SK-N-MC (cell line): Measurements from ENCODE around the gene MPPED2.

Experiments used
- DNase-seq: peaks from one replicate; pipeline ENCODE4 v3.0.0-alpha.2; 2011; ENCODE audit warnings: low read depth, low spot score
- H3K27ac ChIP-seq: fragments of 200-600 bp; sonication (generic); 2 replicates; pipeline ENCODE4 v1.5.1; 2016; ENCODE audit warnings: mixed run types
- H3K36me3 ChIP-seq: fragments of 200-600 bp; sonication (generic); 2 replicates; pipeline ENCODE4 v1.6.1; 2017; ENCODE audit warnings: antibody characterized with exemption, low read length, mixed read lengths; ENCODE audit not compliant: insufficient read depth
- H3K4me3 ChIP-seq: fragments of 200-600 bp; sonication (generic); 2 replicates; pipeline ENCODE4 v1.5.1; 2016
- H3K9ac ChIP-seq: fragments of 200-600 bp; sonication (generic); 2 replicates; pipeline ENCODE4 v1.8.0; 2017; ENCODE audit warnings: mixed run types, mixed read lengths; ENCODE audit not compliant: insufficient read length
- H3K9me3 ChIP-seq: fragments of 200-600 bp; sonication (generic); 2 replicates; pipeline ENCODE4 v1.6.1; 2017; ENCODE audit warnings: low read depth, mild to moderate bottlenecking, antibody characterized with exemption, low read length, moderate library complexity, mixed read lengths
- EZH2 ChIP-seq: fragments of 200-600 bp; sonication (generic); IDR thresholded peaks from one replicate; pipeline ENCODE4 v1.6.1; 2017; ENCODE audit warnings: antibody characterized with exemption
- FOXP2 ChIP-seq: optimal IDR thresholded peaks from 2 replicates; pipeline ENCODE3; 2011; ENCODE audit warnings: mild to moderate bottlenecking, moderate library complexity; ENCODE audit not compliant: insufficient read depth; ENCODE audit errors: extremely low read length, control extremely low read depth
- POLR2AphosphoS5 ChIP-seq: IDR thresholded peaks from 2 replicates; pipeline ENCODE4 v1.6.1; 2012; ENCODE audit warnings: mild to moderate bottlenecking, low read depth, low read length, borderline replicate concordance

The MPPED2 gene

GRCh38 chr11:30582726-30583125 lies 3.4 kb downstream of the MPPED2 start:
- TF ChIP-seq EZH2 (no peak), FOXP2 (no peak), POLR2AphosphoS5 (no peak)
- H3K9ac ChIP-seq: no peak overlapping the region
- no peak for DNase-seq
- no peaks in the 10 kb centered on the region for H3K36me3 ChIP-seq
- no peak overlapping the region for H3K4me3 ChIP-seq
- H3K27ac ChIP-seq: no peak overlapping the region
- H3K9me3 ChIP-seq: no peaks in the 10 kb centered on the region

GRCh38 chr11:30581675-30582074 lies 4.5 kb downstream of the MPPED2 start:
- H3K27ac ChIP-seq: no peak overlapping the region
- H3K36me3 ChIP-seq: no peaks in the 10 kb centered on the region
- no peak for DNase-seq
- H3K9me3 ChIP-seq: no peaks in the 10 kb centered on the region
- TF ChIP-seq POLR2AphosphoS5 (no peak), FOXP2 (no peak), EZH2 (no peak)
- no peak overlapping the region for H3K4me3 ChIP-seq
- H3K9ac ChIP-seq: no peak overlapping the region

- TF ChIP-seq EZH2: no peak
- TF ChIP-seq POLR2AphosphoS5: no peak
- TF ChIP-seq FOXP2: no peak
- DNase-seq: no peak
- H3K4me3 ChIP-seq: no peak overlapping the region
- H3K27ac ChIP-seq: no peak overlapping the region
- no peak overlapping the region for H3K9ac ChIP-seq
- H3K9me3 ChIP-seq: no peaks in the 10 kb centered on the region
- H3K36me3 ChIP-seq: no peaks in the 10 kb centered on the region
These were observed 5.6 kb downstream of the MPPED2 start for GRCh38 chr11:30580573-30580972.

- Histone ChIP-seq H3K36me3 (no peaks in the 10 kb centered on the region), H3K27ac (no peak overlapping the region), H3K4me3 (no peak overlapping the region), H3K9ac (no peak overlapping the region), H3K9me3 (no peaks in the 10 kb centered on the region)
- no peak for DNase-seq
- TF ChIP-seq POLR2AphosphoS5 (no peak), EZH2 (no peak), FOXP2 (no peak)
These were observed 6.6 kb downstream of the MPPED2 start for GRCh38 chr11:30579415-30580175.

GRCh38 chr11:30578406-30578805 lies 7.7 kb downstream of the MPPED2 start:
- Histone ChIP-seq H3K36me3 (no peaks in the 10 kb centered on the region), H3K9ac (no peak overlapping the region), H3K4me3 (no peak overlapping the region), H3K27ac (no peak overlapping the region), H3K9me3 (no peaks in the 10 kb centered on the region)
- DNase-seq: no peak
- no peak for TF ChIP-seq FOXP2
- no peak for TF ChIP-seq EZH2
- TF ChIP-seq POLR2AphosphoS5: no peak

- H3K9ac ChIP-seq: no peak overlapping the region
- no peak overlapping the region for H3K27ac ChIP-seq
- no peaks in the 10 kb centered on the region for H3K36me3 ChIP-seq
- no peak for DNase-seq
- no peak overlapping the region for H3K4me3 ChIP-seq
- no peak for TF ChIP-seq POLR2AphosphoS5
- no peak for TF ChIP-seq EZH2
- no peak for TF ChIP-seq FOXP2
- no peaks in the 10 kb centered on the region for H3K9me3 ChIP-seq
These were observed 12.2 kb downstream of the MPPED2 start for GRCh38 chr11:30573951-30574350.

GRCh38 chr11:30568931-30569330 lies 17.2 kb downstream of the MPPED2 start:
- no peaks in the 10 kb centered on the region for H3K36me3 ChIP-seq
- no peak for TF ChIP-seq EZH2
- no peak for TF ChIP-seq FOXP2
- TF ChIP-seq POLR2AphosphoS5: no peak
- no peak overlapping the region for H3K4me3 ChIP-seq
- H3K27ac ChIP-seq: no peak overlapping the region
- no peaks in the 10 kb centered on the region for H3K9me3 ChIP-seq
- no peak overlapping the region for H3K9ac ChIP-seq
- no peak for DNase-seq

- H3K9ac ChIP-seq: no peak overlapping the region
- TF ChIP-seq FOXP2 (no peak), POLR2AphosphoS5 (no peak), EZH2 (no peak)
- H3K27ac ChIP-seq: no peak overlapping the region
- no peaks in the 10 kb centered on the region for H3K36me3 ChIP-seq
- H3K9me3 ChIP-seq: no peaks in the 10 kb centered on the region
- no peak overlapping the region for H3K4me3 ChIP-seq
- no peak for DNase-seq
These were observed 18.5 kb downstream of the MPPED2 start for GRCh38 chr11:30567644-30568043.

GRCh38 chr11:30567120-30567519 lies 19.0 kb downstream of the MPPED2 start:
- Histone ChIP-seq H3K36me3 (no peaks in the 10 kb centered on the region), H3K9me3 (no peaks in the 10 kb centered on the region), H3K4me3 (no peak overlapping the region), H3K27ac (no peak overlapping the region), H3K9ac (no peak overlapping the region)
- TF ChIP-seq POLR2AphosphoS5 (no peak), FOXP2 (no peak), EZH2 (no peak)
- no peak for DNase-seq
